Right renal cortex interstitium (tissue), 3 donors: Measurements from ENCODE around the gene KCNC3. TPM values are rescaled to one million over a fixed set of nuclear protein-coding genes. Genes with fewer than 3 reads are reported as not detected.
A peak's percentile ranks its signal among the peaks of the same experiment; 100 is the strongest.
"Not testable (repeated sequence)": the region's sequence is repeated elsewhere in the genome, so short reads cannot be mapped to it uniquely, and the experiment has no call there.

ENCODE experiments used
- DNase-seq, 3 donors: peaks; one replicate each; pipeline ENCODE4 v3.0.0-alpha.2; 2013; ENCODE audit warnings: low read depth in 3 of 3, low spot score in 2 of 3
- polyA plus RNA-seq, 3 donors: library from polyadenylated mRNA; unstranded; fragments of 120-200 nt; gene quantifications; one replicate each; pipeline ENCODE4 v1.2.1, GENCODE V29; 2013; ENCODE audit not compliant: insufficient read length in 3 of 3

The KCNC3 gene
- polyA plus RNA-seq, 3 donors = 23.8 to 27.2 (median 27.1) TPM

DNA sequence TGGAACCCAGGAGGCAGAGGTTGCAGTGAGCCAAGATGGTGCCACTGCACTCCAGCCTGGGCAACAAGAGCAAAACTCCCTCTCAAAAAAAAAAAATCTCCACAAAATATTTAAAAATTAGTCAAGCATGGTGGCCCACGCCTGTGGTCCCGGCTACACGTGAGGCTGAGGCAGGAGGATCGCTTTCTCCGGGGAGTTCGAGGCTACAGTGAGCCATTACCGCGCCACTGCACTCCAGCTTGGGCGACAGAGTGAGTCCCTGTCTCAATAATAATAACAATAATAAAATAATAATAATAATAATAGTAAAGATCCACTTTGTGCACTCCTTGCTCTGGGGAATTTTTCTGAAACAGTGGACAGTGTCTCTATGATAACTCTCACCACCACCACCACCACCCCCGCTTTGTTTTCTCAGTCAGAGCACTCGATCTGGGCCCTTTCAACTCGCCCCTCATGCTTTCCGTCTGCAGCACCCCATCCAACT, 27.6 kb upstream of the KCNC3 start:
- DNase-seq = no peak

DNA sequence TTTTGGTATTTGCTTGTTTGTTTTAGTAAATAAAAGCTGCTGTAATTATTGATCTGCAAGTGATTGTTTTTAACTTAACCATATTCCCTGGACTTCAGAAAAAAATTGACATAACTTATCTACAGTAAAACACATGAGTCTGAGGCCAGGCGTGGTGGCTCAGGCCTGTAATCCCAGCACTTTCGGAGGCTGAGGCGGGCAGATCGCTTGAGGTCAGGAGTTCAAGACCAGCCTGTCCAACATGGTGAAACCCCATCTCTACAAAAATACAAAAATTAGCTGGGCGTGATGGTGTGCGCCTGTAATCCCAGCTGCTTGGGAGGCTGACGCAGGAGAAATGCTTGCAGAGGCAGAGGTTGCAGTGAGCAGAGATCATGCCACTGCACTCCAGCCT, 24.3 kb upstream of the KCNC3 start:
- DNase-seq = not testable (repeated sequence)

DNA sequence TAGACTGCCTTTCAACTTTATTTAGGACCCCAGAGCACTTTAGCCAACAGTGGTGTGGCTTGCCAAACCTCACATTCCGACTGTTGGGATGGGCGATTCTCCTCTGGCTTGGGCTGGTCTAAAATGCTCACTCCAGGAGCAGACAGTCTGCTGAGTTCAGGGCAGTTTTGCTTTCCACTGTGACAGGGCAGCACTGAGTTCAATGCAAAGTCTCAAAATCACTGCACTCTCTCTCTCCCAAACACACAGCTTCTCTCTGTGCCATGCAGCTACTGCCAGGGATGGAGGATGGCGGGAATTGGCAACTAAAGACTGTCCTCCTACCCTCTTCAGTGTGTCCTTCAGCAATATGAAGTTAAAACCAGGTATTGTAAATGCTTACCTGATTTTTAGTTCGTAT, 23.1 kb upstream of the KCNC3 start:
- DNase-seq = no peak

GRCh38 chr19:50349277-50350057, 20.3 kb upstream of the KCNC3 start:
- no peak for DNase-seq

DNA sequence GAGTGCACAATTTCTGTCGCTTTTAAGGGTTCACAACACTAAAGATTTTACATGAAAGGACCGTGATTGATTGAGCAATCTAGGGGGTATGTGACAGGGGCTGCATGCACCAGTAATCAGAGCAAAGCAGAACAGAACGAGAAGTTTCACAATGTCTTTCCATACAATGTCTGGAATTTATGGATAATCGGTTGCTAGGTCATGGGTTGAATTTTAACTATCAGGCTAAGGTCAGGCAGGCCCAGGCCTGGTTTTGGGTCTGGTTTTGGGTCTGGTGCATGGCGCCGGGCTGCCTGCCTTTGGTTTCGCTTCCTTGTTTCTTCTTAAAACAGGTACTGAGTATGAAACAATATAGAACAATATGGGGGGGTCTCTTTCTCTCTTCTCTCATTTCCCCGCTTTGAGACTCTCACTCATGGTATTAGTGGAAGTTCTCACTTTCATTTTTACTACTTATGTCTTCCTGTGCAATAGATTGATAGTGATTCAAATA, 18.0 kb upstream of the KCNC3 start:
- DNase-seq = not testable (repeated sequence)

DNA sequence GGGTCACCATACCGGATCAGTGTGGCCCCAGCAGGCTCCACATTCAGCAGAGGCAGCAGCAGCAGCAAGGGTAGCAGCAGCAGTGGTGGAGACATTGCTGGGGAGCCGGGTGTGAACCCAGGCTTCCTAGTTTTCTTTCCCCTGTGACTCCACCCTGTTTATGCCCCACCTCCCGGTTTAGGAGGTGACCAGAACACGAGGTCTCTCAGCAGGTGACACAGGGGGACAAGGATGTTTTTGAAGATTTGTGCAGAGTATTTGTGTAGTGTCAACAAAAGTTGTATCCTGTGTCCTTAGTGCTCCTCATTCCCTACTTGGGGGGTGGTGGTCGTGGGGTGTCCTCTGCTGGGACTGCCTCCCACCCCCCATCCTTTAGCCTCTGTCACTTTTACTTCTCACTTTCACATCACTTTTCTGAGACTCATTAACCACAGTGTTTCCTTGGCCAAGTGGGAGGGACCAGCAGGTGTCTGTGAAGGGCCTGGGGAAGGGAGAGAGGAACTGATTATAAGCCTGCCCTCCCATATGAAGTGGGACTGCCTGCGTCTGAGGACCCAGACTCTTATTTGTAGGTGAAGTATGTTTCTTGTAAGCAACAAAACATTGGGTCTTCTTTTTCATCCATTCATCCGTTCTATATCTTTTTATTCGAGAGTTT, 15.6 kb upstream of the KCNC3 start:
- no peak for DNase-seq

- DNase-seq = no peak
These were observed 12.0 kb upstream of the KCNC3 start for GRCh38 chr19:50341091-50341564.

- no peak for DNase-seq
These were observed 11.2 kb upstream of the KCNC3 start for GRCh38 chr19:50340331-50340730.

DNA sequence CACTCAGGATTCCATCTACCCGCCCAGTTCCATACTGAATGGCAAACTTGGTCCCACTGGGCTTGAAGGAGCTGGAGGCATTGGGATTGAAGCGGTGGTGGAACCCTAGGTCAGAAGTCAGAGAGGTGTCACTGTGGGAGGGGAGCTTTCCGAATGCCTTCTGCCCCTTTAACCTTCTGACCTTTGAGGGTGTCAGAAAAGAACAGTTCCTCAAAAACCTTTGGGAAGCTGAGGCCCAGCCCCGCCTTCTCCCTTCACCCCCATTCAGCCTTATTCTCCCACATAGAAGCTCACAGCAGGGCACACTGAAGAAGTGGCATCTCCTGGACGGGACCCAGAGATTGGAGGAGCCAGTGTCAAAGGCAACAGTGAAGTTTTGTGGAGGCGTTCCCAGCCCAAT, 7.9 kb upstream of the KCNC3 start:
- DNase-seq = not testable (repeated sequence)

- no peak for DNase-seq
These were observed 5.7 kb upstream of the KCNC3 start for GRCh38 chr19:50334741-50335421.

DNA sequence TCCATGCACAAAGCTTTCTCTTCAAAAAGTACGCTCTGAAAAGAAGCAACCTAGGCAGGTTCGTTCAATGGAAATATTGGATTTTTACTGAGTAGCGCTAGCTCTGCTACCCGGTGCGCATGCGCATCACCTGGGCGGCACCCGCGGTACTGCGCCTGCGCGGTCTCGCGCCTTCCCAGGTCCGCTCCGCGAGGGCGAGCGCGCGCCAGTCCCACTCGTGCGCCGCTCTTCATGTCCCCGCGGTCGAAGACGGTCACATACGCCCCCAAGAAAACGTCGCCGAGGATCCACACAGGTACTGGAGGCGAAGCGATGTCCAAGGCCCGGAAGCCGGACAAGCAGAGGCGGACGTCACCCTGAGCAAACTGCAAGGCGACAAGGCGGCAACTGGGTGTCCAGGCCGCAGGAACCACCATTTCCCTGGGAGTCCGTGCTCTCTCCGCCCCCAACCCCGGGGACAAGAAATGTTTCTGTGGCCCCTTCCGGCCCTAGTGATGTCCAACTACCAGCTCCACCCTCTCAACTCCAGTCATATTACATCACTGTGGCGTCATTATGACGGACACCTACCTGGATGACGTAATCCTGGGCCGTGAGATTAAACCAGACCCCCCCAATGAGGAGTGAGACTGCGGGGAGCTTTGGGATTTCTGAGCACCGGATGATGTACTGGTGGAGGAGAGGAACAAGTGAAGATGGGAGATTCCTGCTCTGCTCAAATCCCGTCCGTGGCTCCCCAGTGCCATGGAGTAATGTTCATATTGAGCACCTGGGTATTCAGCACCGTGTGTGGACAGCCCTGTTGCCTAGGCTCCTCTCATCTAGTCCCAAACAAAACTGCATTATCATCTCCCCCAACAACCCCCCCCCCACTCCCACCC, 4.8 kb upstream of the KCNC3 start:
- DNase-seq = no peak

- DNase-seq = peak; percentile 86 to 95 (median 90)
These were observed 4.1 kb upstream of the KCNC3 start for GRCh38 chr19:50333235-50333736.

DNA sequence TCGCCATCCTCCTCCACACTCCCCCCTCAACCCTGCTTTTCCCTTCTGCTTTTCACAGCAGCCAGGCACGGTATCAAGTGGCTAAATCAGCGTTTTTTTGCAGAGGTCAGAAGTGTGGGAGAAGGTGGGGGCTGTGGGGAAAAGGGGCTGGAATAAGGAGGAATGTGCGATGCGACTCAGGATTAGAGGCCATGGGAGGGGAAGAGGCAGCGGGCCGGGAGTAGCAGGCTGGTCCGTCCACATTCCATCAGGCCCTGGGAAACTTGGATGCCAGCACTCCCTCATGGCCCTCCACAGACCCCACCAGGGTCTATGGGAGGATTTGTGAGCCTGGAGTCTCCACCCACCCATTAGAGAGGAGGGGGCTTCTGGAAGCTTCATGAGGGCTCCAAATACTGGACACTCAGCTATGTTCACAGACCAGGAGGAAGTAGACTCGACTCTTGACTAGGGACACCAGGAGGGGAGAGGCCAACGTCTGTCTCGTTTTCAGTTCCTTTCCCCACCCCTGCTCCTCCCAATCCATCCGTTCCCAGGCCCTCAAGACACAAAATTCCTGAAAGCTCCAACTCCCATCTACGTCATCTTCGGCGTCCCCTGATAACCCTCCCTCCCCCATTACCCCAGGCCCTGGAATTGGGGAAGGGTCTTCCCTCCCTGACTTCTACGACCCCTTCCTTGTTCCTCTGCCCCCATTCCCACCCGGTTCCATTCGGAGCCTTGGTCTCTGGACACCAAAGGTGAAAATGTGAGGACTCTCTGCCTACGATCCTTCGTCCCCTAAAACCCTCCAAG, 3.3 kb upstream of the KCNC3 start:
- no peak for DNase-seq

DNA sequence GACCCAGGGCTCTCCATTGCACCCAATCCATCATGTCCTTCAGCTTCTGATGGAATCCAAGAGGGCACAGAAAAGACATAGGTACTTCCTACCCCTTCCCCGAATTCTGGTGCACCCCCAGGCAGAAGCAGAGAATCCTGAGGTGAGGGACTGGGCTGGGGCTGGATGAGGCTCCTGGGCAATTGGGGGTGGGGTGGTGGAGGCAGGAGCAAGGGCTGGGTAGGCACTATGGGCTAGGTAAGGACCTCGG, 2.7 kb upstream of the KCNC3 start:
- DNase-seq = no peak

DNA sequence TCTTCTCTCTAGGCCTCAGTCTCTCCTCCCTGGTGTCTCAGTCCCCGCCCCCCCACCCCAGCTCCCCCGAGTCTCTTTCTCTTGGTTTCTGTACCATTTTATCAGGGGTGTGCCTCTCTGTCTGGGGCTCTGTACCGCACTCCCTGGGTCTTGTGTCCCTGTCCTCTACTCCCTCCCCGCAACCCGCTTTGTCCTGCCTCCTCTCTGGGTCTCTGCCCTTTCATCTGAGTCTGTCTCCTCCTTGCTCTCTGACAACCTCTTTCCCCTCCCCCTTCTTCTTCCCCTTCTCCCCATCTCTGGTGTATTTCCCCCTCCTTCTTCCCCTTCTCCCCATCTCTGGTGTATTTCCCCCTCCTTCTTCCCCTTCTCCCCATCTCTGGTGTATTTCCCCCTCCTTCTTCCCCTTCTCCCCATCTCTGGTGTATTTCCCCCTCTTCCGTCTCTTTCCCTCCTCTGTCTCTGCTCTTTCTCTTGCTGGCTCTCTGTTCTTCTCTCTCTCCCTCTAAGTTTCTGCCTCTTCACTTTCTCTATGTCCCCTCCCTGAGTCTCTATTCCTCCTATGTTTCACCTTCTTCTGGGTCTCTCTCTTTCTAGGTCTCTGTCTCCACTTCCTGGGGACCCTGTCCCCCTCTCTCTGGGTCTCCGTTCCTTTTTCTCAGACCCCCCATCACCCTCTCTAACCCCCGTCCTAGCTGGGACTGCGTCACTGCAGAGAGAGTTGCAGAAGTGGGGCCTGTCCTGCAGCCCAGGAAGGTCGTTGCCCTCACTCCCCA, 2.2 kb upstream of the KCNC3 start:
- DNase-seq = no peak

- peak in 2 of 3 donors; percentile 69 to 78 for DNase-seq
These were observed 1.3 kb upstream of the KCNC3 start for GRCh38 chr19:50330365-50331078.

- not testable (repeated sequence) for DNase-seq
These were observed 733 bp upstream of the KCNC3 start for GRCh38 chr19:50329926-50330294.

- no peak for DNase-seq
These were observed 368 bp downstream of the KCNC3 start for GRCh38 chr19:50328873-50329145.
